Chondrocyte (in vitro differentiated cells): ENCODE results near the gene CSNK1E. TPM values are rescaled to one million over a fixed set of nuclear protein-coding genes. Genes with fewer than 3 reads are reported as not detected.

Experiments used
- DNase-seq: peaks from one replicate; pipeline ENCODE4 v3.0.0; 2021; ENCODE audit warnings: mixed read lengths, low spot score
- H3K27ac Mint-ChIP-seq: one replicate; pipeline ENCODE4 v1.8.0; 2021; ENCODE audit warnings: mild to moderate bottlenecking, moderate library complexity, mixed read lengths; ENCODE audit not compliant: unreplicated experiment
- H3K27me3 Mint-ChIP-seq: 2 replicates; pipeline ENCODE4 v1.8.0; 2021; ENCODE audit warnings: low read depth, mixed read lengths
- H3K36me3 Mint-ChIP-seq: 2 replicates; pipeline ENCODE4 v1.8.0; 2021; ENCODE audit warnings: low read depth, mixed read lengths
- H3K4me1 Mint-ChIP-seq: 2 replicates; pipeline ENCODE4 v1.8.0; 2021; ENCODE audit warnings: low read depth, mild to moderate bottlenecking, mixed read lengths
- H3K4me3 Mint-ChIP-seq: one replicate; pipeline ENCODE4 v1.8.0; 2021; ENCODE audit warnings: mild to moderate bottlenecking, moderate library complexity, mixed read lengths; ENCODE audit not compliant: unreplicated experiment
- H3K9me3 Mint-ChIP-seq: 2 replicates; pipeline ENCODE4 v1.8.0; 2021; ENCODE audit warnings: low read depth, mixed read lengths
- total RNA-seq: library from RNA; stranded (reverse); gene quantifications from 3 replicates; pipeline ENCODE4 v1.2.1, GENCODE V29; 2021
- TF ChIP-seq, protein P1 (sequence below): fragments of 200-600 bp; sonication (generic); IDR thresholded peaks from 2 replicates; pipeline ENCODE4 v1.5.0; 2021; ENCODE audit warnings: antibody characterized with exemption, mild to moderate bottlenecking, moderate library complexity

The CSNK1E gene
- total RNA-seq, 1 donor from 2014 or later, result 129 TPM

DNA sequence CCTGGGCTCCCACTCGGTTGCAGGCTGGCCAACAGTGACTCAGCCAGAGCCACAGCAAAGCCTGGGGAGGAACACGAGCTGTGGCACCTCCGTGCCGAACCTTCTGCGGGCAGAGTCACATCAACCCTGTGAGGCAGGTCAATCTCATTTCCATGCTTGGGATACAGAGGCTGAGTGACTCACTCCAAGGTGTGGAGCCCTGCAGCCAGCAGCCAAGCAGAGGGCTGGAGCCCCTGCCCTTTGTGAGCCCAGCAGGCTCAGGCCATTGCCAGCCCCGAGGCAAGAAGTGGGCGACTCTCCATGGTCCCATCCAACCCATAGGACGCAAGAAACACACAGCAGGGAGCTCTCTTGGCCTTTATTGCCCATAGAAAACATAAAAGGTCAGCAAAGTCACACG, 21.4 kb downstream of the CSNK1E start:
- Mint-ChIP-seq H3K4me1 (no peaks in the 10 kb centered on the region), H3K36me3 (peaks cover 29% of the 10 kb centered on the region), H3K27ac (no peak overlapping the region), H3K27me3 (no peaks in the 10 kb centered on the region), H3K9me3 (no peaks in the 10 kb centered on the region), H3K4me3 (no peak overlapping the region)
- no peak for DNase-seq
- TF ChIP-seq, protein P1, sequence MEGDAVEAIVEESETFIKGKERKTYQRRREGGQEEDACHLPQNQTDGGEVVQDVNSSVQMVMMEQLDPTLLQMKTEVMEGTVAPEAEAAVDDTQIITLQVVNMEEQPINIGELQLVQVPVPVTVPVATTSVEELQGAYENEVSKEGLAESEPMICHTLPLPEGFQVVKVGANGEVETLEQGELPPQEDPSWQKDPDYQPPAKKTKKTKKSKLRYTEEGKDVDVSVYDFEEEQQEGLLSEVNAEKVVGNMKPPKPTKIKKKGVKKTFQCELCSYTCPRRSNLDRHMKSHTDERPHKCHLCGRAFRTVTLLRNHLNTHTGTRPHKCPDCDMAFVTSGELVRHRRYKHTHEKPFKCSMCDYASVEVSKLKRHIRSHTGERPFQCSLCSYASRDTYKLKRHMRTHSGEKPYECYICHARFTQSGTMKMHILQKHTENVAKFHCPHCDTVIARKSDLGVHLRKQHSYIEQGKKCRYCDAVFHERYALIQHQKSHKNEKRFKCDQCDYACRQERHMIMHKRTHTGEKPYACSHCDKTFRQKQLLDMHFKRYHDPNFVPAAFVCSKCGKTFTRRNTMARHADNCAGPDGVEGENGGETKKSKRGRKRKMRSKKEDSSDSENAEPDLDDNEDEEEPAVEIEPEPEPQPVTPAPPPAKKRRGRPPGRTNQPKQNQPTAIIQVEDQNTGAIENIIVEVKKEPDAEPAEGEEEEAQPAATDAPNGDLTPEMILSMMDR, result no peak

DNA sequence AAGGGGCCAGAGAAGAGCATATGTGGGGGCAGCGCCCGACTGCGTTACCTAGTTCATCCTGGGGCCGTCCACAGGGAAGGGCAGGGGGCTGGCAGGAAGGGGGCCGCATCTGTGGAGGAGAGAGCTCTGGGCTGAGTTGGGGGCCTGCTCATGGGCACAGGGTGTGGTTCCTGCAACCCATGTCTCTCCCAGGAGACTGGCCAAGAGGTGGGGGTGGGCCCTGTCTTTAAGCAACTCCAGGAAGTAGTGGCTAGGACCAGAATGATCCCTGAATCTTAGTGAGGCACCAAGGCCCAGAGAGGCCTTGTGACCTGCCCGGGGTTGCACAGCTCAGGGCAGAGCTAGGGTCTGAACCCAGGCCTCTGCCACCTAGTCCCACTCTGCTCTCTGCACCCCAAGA, 21.9 kb downstream of the CSNK1E start:
- TF ChIP-seq, protein P1, result no peak
- no peaks in the 10 kb centered on the region for H3K27me3 Mint-ChIP-seq
- H3K27ac Mint-ChIP-seq, result peak overlapping the region; percentile 41
- no peaks in the 10 kb centered on the region for H3K4me1 Mint-ChIP-seq
- peaks cover 26% of the 10 kb centered on the region for H3K36me3 Mint-ChIP-seq
- no peak for DNase-seq
- no peaks in the 10 kb centered on the region for H3K9me3 Mint-ChIP-seq
- H3K4me3 Mint-ChIP-seq, result no peak overlapping the region

DNA sequence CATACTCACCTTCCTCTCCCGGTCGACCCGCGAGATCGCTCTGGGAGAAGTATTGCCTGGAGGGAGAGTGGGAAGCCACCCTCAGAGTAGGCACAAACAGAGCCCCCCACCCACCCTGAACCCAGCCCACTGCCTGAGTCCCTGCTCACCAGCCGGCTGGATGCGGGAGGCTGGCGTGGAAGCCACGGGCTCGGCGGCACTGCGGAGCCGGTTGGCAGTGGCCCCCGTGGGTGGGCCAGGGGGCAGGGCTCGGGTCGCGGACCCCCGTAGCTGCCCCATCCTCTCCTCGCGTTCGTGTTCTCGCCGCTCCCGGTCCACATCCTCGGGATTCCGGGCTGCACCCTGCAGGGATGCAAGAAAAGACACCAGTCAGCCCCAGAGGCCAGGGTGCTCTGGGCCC, 23.0 kb downstream of the CSNK1E start:
- Mint-ChIP-seq H3K27ac (no peak overlapping the region), H3K9me3 (no peaks in the 10 kb centered on the region), H3K36me3 (peaks cover 21% of the 10 kb centered on the region), H3K27me3 (no peaks in the 10 kb centered on the region), H3K4me1 (no peaks in the 10 kb centered on the region), H3K4me3 (no peak overlapping the region)
- no peak for DNase-seq
- TF ChIP-seq, protein P1, result no peak

DNA sequence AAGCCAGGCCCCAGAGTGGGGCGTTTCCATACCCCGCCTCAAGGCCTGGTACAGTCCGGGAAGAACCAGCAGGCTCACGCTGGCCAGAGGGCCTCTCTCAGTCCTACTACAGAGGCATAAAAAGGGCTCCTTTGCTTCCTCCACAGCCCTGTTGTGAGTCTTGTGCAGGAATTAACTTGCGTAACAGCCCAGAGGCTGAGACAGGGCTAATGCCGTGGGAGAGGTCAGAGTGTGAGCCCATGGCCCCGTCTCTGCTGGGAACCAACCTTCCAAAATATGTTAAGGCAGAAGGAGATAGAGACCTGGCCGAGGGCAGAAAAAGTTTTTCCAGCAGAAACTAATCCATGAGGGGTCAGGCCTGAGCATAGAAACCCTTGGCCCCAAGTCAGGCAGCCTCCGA, 24.5 kb downstream of the CSNK1E start:
- Mint-ChIP-seq H3K4me1 (peaks cover 3% of the 10 kb centered on the region), H3K36me3 (peaks cover 20% of the 10 kb centered on the region)
- DNase-seq, result no peak

DNA sequence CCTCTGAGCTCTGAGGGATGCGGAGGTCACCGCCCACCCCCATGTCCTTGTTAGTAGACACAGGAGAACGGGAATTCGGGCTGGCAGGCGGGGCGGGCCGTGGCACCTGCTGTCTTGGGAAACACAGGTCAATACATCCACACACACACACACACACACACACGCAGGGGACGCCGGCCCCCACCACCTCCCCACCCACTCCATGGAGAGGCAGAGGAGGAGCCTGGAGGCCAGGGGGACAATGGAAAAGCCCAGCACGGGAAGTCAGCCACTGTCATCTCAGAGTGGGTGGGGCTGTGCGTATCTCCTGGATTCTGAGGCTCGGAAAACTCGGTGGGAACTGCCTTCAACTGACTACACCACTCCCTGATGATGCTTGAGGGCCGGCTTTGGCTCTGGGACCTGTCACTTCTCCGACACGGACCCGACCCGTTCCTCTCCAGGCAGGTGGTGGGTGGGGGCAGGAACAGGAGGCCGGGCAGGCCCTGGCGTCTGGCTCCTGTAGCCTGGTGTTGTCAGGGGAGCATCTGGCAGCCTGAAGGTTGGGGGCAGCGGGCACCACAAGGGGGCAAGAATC, 25.9 kb downstream of the CSNK1E start:
- Mint-ChIP-seq H3K27ac (no peak overlapping the region), H3K4me1 (peaks cover 6% of the 10 kb centered on the region), H3K27me3 (no peaks in the 10 kb centered on the region), H3K36me3 (peaks cover 15% of the 10 kb centered on the region), H3K9me3 (no peaks in the 10 kb centered on the region), H3K4me3 (no peak overlapping the region)
- no peak for DNase-seq
- TF ChIP-seq, protein P1, result no peak

More for the DNA sequence above, 24.5 kb downstream of the CSNK1E start:
- TF ChIP-seq, protein P1, result no peak
- no peak overlapping the region for H3K4me3 Mint-ChIP-seq
- no peak overlapping the region for H3K27ac Mint-ChIP-seq
- no peaks in the 10 kb centered on the region for H3K9me3 Mint-ChIP-seq
- no peaks in the 10 kb centered on the region for H3K27me3 Mint-ChIP-seq
